ENCODE measurements around the gene PLPP2.

PLPP2 gene

GRCh38 chr19:330503-330902 is 39.3 kb upstream of the PLPP2 start:
- no peaks in the 10 kb centered on the region for H4K20me1 ChIP-seq (ENCODE audit: insufficient read depth)
- no peak overlapping the region for H2AFZ ChIP-seq (ENCODE audit: low read depth)
- TF ChIP-seq CTCF (conservative IDR thresholded peaks at IDR 0.05; ENCODE audit: low read depth, low read length), result no peak
- H3K9ac ChIP-seq, result no peak overlapping the region
- H3K79me2 ChIP-seq (ENCODE audit: insufficient read depth, low read depth), result no peaks in the 10 kb centered on the region
- no peaks in the 10 kb centered on the region; the same call in 1 of the 2 replicates for H3K36me3 ChIP-seq (ENCODE audit: insufficient read depth)
- no peaks in the 10 kb centered on the region for H3K27me3 ChIP-seq (ENCODE audit: insufficient read depth, low read depth)
- no peak overlapping the region for H3K27ac ChIP-seq
- no peak overlapping the region for H3K4me2 ChIP-seq
- H3K4me3 ChIP-seq (IDR thresholded peaks at IDR 0.05; ENCODE audit: insufficient read depth, low read depth, low read length), result no peak overlapping the region
- no peaks in the 10 kb centered on the region for H3K4me1 ChIP-seq (ENCODE audit: low read depth, poor library complexity, severe bottlenecking)

GRCh38 chr19:329876-330275 is 38.7 kb upstream of the PLPP2 start:
- Histone ChIP-seq H3K27me3 (ENCODE audit: insufficient read depth, low read depth) (no peaks in the 10 kb centered on the region), H4K20me1 (ENCODE audit: insufficient read depth) (no peaks in the 10 kb centered on the region), H3K9ac (no peak overlapping the region), H3K36me3 (ENCODE audit: insufficient read depth) (no peaks in the 10 kb centered on the region; the same call in 1 of the 2 replicates), H3K4me2 (no peak overlapping the region), H3K27ac (no peak overlapping the region), H3K4me1 (ENCODE audit: low read depth, poor library complexity, severe bottlenecking) (no peaks in the 10 kb centered on the region), H3K79me2 (ENCODE audit: insufficient read depth, low read depth) (no peaks in the 10 kb centered on the region), H3K4me3 (IDR thresholded peaks at IDR 0.05; ENCODE audit: insufficient read depth, low read depth, low read length) (no peak overlapping the region), H2AFZ (ENCODE audit: low read depth) (no peak overlapping the region)
- TF ChIP-seq CTCF (conservative IDR thresholded peaks at IDR 0.05; ENCODE audit: low read depth, low read length), result no peak

- no peaks in the 10 kb centered on the region for H3K79me2 ChIP-seq (ENCODE audit: insufficient read depth, low read depth)
- H3K4me3 ChIP-seq (IDR thresholded peaks at IDR 0.05; ENCODE audit: insufficient read depth, low read depth, low read length), result no peak overlapping the region
- H3K27me3 ChIP-seq (ENCODE audit: insufficient read depth, low read depth), result no peaks in the 10 kb centered on the region
- no peak overlapping the region for H3K27ac ChIP-seq
- no peaks in the 10 kb centered on the region for H4K20me1 ChIP-seq (ENCODE audit: insufficient read depth)
- TF ChIP-seq CTCF (conservative IDR thresholded peaks at IDR 0.05; ENCODE audit: low read depth, low read length), result no peak
- H3K4me2 ChIP-seq, result no peak overlapping the region
- no peak overlapping the region for H3K9ac ChIP-seq
- no peaks in the 10 kb centered on the region for H3K36me3 ChIP-seq (ENCODE audit: insufficient read depth)
- H2AFZ ChIP-seq (ENCODE audit: low read depth), result no peak overlapping the region
- no peaks in the 10 kb centered on the region for H3K4me1 ChIP-seq (ENCODE audit: low read depth, poor library complexity, severe bottlenecking)
These were observed 36.9 kb upstream of the PLPP2 start for GRCh38 chr19:328025-328505.

- no peaks in the 10 kb centered on the region for H3K36me3 ChIP-seq (ENCODE audit: insufficient read depth)
- no peaks in the 10 kb centered on the region for H3K27me3 ChIP-seq (ENCODE audit: insufficient read depth, low read depth)
- no peaks in the 10 kb centered on the region for H4K20me1 ChIP-seq (ENCODE audit: insufficient read depth)
- no peak for TF ChIP-seq CTCF (conservative IDR thresholded peaks at IDR 0.05; ENCODE audit: low read depth, low read length)
- no peak overlapping the region for H3K9ac ChIP-seq
- no peak overlapping the region for H3K27ac ChIP-seq
- H3K4me1 ChIP-seq (ENCODE audit: low read depth, poor library complexity, severe bottlenecking), result no peaks in the 10 kb centered on the region
- no peaks in the 10 kb centered on the region for H3K79me2 ChIP-seq (ENCODE audit: insufficient read depth, low read depth)
- H3K4me2 ChIP-seq, result no peak overlapping the region
- H3K4me3 ChIP-seq (IDR thresholded peaks at IDR 0.05; ENCODE audit: insufficient read depth, low read depth, low read length), result no peak overlapping the region
- H2AFZ ChIP-seq (ENCODE audit: low read depth), result no peak overlapping the region
These were observed 36.3 kb upstream of the PLPP2 start for GRCh38 chr19:327291-328024.
